Activated B cell treated with CpG ODN at 0.5 μM for 24 hours (primary cell): ENCODE data around the gene NUDT19. TPM values are rescaled to one million over a fixed set of nuclear protein-coding genes. Genes with fewer than 3 reads are reported as not detected.

ENCODE experiments used
- ATAC-seq: fragments of 200-7000 bp; cut with Tn5 transposase; one replicate; pipeline ENCODE4 v1.10.0; 2021; ENCODE audit warnings: low read depth, mild to moderate bottlenecking, moderate library complexity
- CTCF ChIA-PET: fragments of 350-600 bp; sonication (Branson Sonifier 250); formaldehyde crosslinking; loops from one replicate; lab custom pipeline; 2021; ENCODE audit warnings: antibody characterized with exemption; lab: Charles Lee
- POLR2A ChIA-PET: fragments of 350-600 bp; sonication (Branson Sonifier 250); formaldehyde crosslinking; loops from one replicate; lab custom pipeline; 2021; ENCODE audit warnings: antibody characterized with exemption; lab: Charles Lee
- DNase-seq: peaks from one replicate; pipeline ENCODE4 v3.0.0; 2022
- H3K27ac Mint-ChIP-seq: one replicate; pipeline ENCODE4 v1.8.0; 2020; ENCODE audit warnings: mixed read lengths
- H3K27me3 Mint-ChIP-seq: one replicate; pipeline ENCODE4 v1.8.0; 2021; ENCODE audit warnings: mixed read lengths
- H3K36me3 Mint-ChIP-seq: one replicate; pipeline ENCODE4 v1.8.0; 2021; ENCODE audit warnings: low read depth, mixed read lengths
- H3K4me1 Mint-ChIP-seq: one replicate; pipeline ENCODE4 v1.8.0; 2021; ENCODE audit warnings: mixed read lengths
- H3K4me3 Mint-ChIP-seq: one replicate; pipeline ENCODE4 v1.8.0; 2020; ENCODE audit warnings: mild to moderate bottlenecking, mixed read lengths
- H3K9me3 Mint-ChIP-seq: one replicate; pipeline ENCODE4 v1.8.0; 2020; ENCODE audit warnings: mixed read lengths
- intact Hi-C: fragments of 100-400 bp; cut with micrococcal nuclease; formaldehyde crosslinking; loops from one replicate; pipeline ENCODE4 v1.15.1; 2024
- total RNA-seq: library from RNA; stranded (reverse); gene quantifications from 2 replicates; pipeline ENCODE4 v1.2.3, GENCODE V29; 2022
- TF ChIP-seq, protein P1 (sequence below): fragments of 200-600 bp; IDR thresholded peaks from one replicate; pipeline ENCODE4 v1.8.0; 2022; ENCODE audit warnings: antibody characterized with exemption, mild to moderate bottlenecking

Gene NUDT19
- total RNA-seq, 1 donor from 2014 or later: 9.0 TPM

DNA sequence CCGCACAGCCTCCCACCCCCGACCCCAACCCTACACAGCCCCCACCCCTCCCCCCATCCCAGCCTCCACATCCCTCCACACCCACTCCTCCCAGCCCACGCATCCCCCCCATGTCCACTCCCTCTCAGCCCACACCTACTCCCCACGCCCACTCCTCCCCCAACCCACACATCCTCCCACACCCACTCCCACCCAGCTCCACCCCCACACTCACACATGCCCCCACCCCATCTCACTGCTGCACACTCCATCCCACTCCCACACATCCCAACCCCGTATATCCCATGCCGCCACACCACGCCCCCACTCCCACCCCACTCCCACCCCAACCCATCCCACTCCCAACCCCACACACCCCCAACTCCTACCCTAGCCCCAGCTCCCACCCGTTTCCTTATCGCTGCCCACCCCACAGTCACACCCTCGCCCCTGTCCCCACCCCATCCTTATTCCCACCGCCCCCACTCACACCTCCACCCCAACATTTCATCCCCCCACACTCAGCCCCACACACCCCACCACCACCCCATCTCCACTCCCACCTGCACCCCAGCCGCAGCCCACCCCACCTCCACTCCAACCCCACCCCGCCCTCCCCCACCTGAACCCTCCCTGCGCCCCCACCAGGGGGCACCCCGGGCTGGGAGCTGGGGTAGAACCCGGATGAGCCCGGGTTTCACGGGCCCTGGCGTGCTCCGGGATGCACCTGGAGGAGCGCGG lies 28.8 kb downstream of the NUDT19 start:
- Mint-ChIP-seq H3K27me3 (no peaks in the 10 kb centered on the region), H3K4me1 (no peaks in the 10 kb centered on the region), H3K4me3 (no peak overlapping the region), H3K36me3 (peaks cover 9% of the 10 kb centered on the region), H3K27ac (no peak overlapping the region), H3K9me3 (peaks cover under 1% of the 10 kb centered on the region)
- ChIA-PET CTCF (no interaction called here), POLR2A (no interaction called here)
- TF ChIP-seq, protein P1, sequence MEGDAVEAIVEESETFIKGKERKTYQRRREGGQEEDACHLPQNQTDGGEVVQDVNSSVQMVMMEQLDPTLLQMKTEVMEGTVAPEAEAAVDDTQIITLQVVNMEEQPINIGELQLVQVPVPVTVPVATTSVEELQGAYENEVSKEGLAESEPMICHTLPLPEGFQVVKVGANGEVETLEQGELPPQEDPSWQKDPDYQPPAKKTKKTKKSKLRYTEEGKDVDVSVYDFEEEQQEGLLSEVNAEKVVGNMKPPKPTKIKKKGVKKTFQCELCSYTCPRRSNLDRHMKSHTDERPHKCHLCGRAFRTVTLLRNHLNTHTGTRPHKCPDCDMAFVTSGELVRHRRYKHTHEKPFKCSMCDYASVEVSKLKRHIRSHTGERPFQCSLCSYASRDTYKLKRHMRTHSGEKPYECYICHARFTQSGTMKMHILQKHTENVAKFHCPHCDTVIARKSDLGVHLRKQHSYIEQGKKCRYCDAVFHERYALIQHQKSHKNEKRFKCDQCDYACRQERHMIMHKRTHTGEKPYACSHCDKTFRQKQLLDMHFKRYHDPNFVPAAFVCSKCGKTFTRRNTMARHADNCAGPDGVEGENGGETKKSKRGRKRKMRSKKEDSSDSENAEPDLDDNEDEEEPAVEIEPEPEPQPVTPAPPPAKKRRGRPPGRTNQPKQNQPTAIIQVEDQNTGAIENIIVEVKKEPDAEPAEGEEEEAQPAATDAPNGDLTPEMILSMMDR: no peak
- DNase-seq: no peak
- no peak for ATAC-seq
- intact Hi-C loops: no loop called here

DNA sequence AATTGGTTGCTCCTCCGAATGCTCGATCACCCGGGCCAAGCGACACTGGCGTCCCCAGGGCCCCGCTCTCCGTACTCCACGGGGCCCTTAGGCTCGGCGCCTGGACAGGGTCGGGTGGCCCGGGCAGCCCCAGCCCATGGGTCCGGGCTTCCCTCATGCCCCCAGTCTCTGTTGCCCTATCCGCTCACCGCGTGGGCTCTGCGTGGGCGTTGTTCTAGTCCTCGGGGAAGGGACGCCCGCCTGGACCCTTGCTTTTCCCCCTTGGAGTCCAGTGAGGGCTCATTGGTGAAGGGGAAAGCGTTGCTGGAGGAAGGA lies 29.3 kb downstream of the NUDT19 start:
- no peak for ATAC-seq
- CTCF ChIA-PET: no interaction called here
- H3K4me3 Mint-ChIP-seq: no peak overlapping the region

DNA sequence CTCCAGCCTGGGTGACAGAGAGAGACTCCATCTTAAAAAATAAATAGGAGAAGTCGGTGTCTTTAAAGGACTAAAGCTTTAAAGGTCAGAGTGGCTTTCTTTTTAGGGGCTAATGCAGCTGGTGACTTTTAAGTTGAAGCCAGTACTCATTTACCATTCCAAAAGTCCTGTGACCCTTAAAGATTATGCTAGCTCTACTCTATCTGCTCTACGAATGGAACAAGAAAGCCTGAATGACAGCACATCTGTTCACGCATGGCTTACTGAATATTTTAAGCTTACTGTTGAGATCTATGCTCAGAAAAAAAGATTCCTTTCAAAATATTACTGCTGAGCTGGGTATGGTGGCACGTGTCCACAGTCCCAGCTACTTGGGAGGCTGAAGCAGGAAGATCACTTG lies 44.3 kb downstream of the NUDT19 start:
- no peaks in the 10 kb centered on the region for H3K4me1 Mint-ChIP-seq
- POLR2A ChIA-PET: no interaction called here
- DNase-seq (no peak), ATAC-seq (no peak)
- H3K27ac Mint-ChIP-seq: no peak overlapping the region
- CTCF ChIA-PET: no interaction called here
- intact Hi-C loops: no loop called here
- H3K9me3 Mint-ChIP-seq: no peaks in the 10 kb centered on the region
- H3K27me3 Mint-ChIP-seq: peaks cover 2% of the 10 kb centered on the region
- TF ChIP-seq, protein P1: no peak
- no peak overlapping the region for H3K4me3 Mint-ChIP-seq
- H3K36me3 Mint-ChIP-seq: no peaks in the 10 kb centered on the region

More for the DNA sequence above, 29.3 kb downstream of the NUDT19 start:
- Mint-ChIP-seq H3K4me1 (no peaks in the 10 kb centered on the region), H3K9me3 (peaks cover 4% of the 10 kb centered on the region), H3K27ac (no peak overlapping the region), H3K36me3 (peaks cover 8% of the 10 kb centered on the region), H3K27me3 (no peaks in the 10 kb centered on the region)
- TF ChIP-seq, protein P1: no peak
- POLR2A ChIA-PET: no interaction called here
- no peak for DNase-seq
- intact Hi-C loops: no loop called here

DNA sequence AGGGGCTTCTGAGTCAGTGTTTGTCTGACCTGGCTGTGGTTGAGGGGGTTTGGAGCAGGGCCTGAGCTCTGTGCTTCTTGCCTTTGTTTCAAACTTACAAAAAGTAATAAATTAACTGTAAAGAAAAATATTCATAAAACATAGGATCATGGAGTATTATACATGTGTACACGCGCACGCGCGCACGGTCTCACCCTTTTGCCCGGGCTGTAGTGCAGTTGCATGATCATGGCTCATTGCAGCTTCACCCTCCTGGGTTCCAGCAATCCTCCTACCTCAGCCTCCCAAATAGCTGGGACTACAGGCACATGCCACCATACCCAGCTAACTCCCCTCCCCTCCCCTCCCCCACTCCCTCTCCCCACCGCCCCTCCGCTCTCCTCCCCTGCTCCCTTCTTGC lies 51.4 kb downstream of the NUDT19 start:
- Mint-ChIP-seq H3K4me1 (no peaks in the 10 kb centered on the region), H3K27me3 (peaks cover 4% of the 10 kb centered on the region), H3K9me3 (no peaks in the 10 kb centered on the region), H3K27ac (no peak overlapping the region), H3K4me3 (no peak overlapping the region), H3K36me3 (no peaks in the 10 kb centered on the region)
- POLR2A ChIA-PET: no interaction called here
- DNase-seq (no peak), ATAC-seq (no peak)
- TF ChIP-seq, protein P1: no peak
- CTCF ChIA-PET: no interaction called here
- intact Hi-C loops: no loop called here

DNA sequence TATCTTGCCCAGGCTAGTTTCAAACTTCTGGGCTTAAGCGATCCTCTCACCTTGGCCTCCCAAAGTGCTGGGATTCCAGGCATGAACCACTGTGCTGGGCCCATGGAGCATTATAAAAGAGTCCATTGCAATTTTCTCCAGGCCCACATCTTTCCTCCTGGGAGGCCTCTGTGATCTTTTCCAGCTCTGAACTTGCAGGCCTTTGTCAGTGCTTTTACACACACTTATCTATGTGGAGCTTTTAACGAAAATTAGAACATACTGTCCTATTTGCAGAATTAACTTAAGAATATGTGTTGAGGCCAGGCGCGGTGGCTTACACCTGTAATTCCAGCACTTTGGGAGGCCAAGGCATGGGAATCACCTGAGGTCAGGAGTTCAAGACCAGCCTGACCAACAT lies 51.8 kb downstream of the NUDT19 start:
- no peak for ATAC-seq
- H3K4me3 Mint-ChIP-seq: no peak overlapping the region
- H3K27ac Mint-ChIP-seq: no peak overlapping the region
- peaks cover 7% of the 10 kb centered on the region for H3K27me3 Mint-ChIP-seq
- DNase-seq: no peak
- intact Hi-C loops: no loop called here
- H3K9me3 Mint-ChIP-seq: no peaks in the 10 kb centered on the region
- no peaks in the 10 kb centered on the region for H3K4me1 Mint-ChIP-seq
- ChIA-PET CTCF (no interaction called here), POLR2A (no interaction called here)
- H3K36me3 Mint-ChIP-seq: no peaks in the 10 kb centered on the region
- TF ChIP-seq, protein P1: no peak
